HG03460 (cell line): Measurements from ENCODE around the gene FBXO4.

Experiments used
- ATAC-seq: cut with Tn5 transposase; IDR thresholded peaks from one replicate; pipeline ENCODE4 v1.9.1; 2021; ENCODE audit not compliant: unreplicated experiment

Gene FBXO4

GRCh38 chr5:41924872-41925554 lies at the start of gene FBXO4:
Gene FBXO4 (plus strand): TSS chr5:41925281. CDS start chr5:41925310, 29 bp downstream.
- ATAC-seq = peak; percentile 85

- no peak for ATAC-seq
These were observed 48.4 kb upstream of the FBXO4 start for GRCh38 chr5:41876678-41877077.

GRCh38 chr5:41877408-41877807 lies 47.7 kb upstream of the FBXO4 start:
- ATAC-seq = no peak

GRCh38 chr5:41878173-41878572 lies 46.9 kb upstream of the FBXO4 start:
- ATAC-seq = peak; percentile 45

- ATAC-seq = peak; percentile 53
These were observed 46.2 kb upstream of the FBXO4 start for GRCh38 chr5:41878643-41879478.

GRCh38 chr5:41882765-41883164 lies 42.3 kb upstream of the FBXO4 start:
- ATAC-seq = no peak

GRCh38 chr5:41883243-41883642 lies 41.8 kb upstream of the FBXO4 start:
- no peak for ATAC-seq

- no peak for ATAC-seq
These were observed 41.1 kb upstream of the FBXO4 start for GRCh38 chr5:41883936-41884335.

GRCh38 chr5:41885286-41885685 lies 39.8 kb upstream of the FBXO4 start:
- no peak for ATAC-seq

- no peak for ATAC-seq
These were observed 33.9 kb upstream of the FBXO4 start for GRCh38 chr5:41891066-41891707.

- no peak for ATAC-seq
These were observed 33.0 kb upstream of the FBXO4 start for GRCh38 chr5:41892031-41892430.

- ATAC-seq = no peak
These were observed 31.8 kb upstream of the FBXO4 start for GRCh38 chr5:41893074-41893851.

GRCh38 chr5:41896230-41896629 lies 28.9 kb upstream of the FBXO4 start:
- ATAC-seq = no peak

- ATAC-seq = no peak
These were observed 21.6 kb upstream of the FBXO4 start for GRCh38 chr5:41903382-41903891.

- ATAC-seq = peak; percentile 99
These were observed 20.9 kb upstream of the FBXO4 start, which contains the start of gene RIMOC1 for GRCh38 chr5:41903892-41904799. Gene RIMOC1 (plus strand): TSS chr5:41904344. CDS start chr5:41904368, 24 bp downstream.

GRCh38 chr5:41906151-41906550 lies 18.9 kb upstream of the FBXO4 start:
- no peak for ATAC-seq

GRCh38 chr5:41908374-41909079 lies 16.6 kb upstream of the FBXO4 start:
- no peak for ATAC-seq

- ATAC-seq = peak; percentile 43
These were observed 7.0 kb upstream of the FBXO4 start for GRCh38 chr5:41918105-41918504.

GRCh38 chr5:41921166-41921565 lies 3.9 kb upstream of the FBXO4 start:
- no peak for ATAC-seq
